BE2C (cell line): Measurements from ENCODE around the gene BHLHE23.

Experiments
- DNase-seq: peaks from one replicate; pipeline ENCODE4 v3.0.0-alpha.2; 2020
- H3K27me3 ChIP-seq: fragments of 250-450 bp; sonication (Bioruptor Pico); 2 replicates; pipeline ENCODE4 v1.5.1; 2020; ENCODE audit warnings: mild to moderate bottlenecking
- H3K36me3 ChIP-seq: fragments of 250-450 bp; sonication (Bioruptor Pico); 2 replicates; pipeline ENCODE4 v1.5.1; 2020; ENCODE audit warnings: mild to moderate bottlenecking
- H3K4me1 ChIP-seq: fragments of 250-450 bp; sonication (Bioruptor Pico); 2 replicates; pipeline ENCODE4 v1.5.1; 2020
- H3K4me3 ChIP-seq: 2 replicates; pipeline ENCODE4 v1.5.1; 2011; ENCODE audit warnings: low read depth, low read length
- H3K9me3 ChIP-seq: fragments of 250-450 bp; sonication (Bioruptor Pico); 2 replicates; pipeline ENCODE4 v1.5.1; 2020
- TF ChIP-seq, protein P1 (sequence below): IDR thresholded peaks from 2 replicates; pipeline ENCODE4 v1.5.1; 2012; ENCODE audit warnings: mild to moderate bottlenecking, low read depth, low read length

BHLHE23 gene

DNA sequence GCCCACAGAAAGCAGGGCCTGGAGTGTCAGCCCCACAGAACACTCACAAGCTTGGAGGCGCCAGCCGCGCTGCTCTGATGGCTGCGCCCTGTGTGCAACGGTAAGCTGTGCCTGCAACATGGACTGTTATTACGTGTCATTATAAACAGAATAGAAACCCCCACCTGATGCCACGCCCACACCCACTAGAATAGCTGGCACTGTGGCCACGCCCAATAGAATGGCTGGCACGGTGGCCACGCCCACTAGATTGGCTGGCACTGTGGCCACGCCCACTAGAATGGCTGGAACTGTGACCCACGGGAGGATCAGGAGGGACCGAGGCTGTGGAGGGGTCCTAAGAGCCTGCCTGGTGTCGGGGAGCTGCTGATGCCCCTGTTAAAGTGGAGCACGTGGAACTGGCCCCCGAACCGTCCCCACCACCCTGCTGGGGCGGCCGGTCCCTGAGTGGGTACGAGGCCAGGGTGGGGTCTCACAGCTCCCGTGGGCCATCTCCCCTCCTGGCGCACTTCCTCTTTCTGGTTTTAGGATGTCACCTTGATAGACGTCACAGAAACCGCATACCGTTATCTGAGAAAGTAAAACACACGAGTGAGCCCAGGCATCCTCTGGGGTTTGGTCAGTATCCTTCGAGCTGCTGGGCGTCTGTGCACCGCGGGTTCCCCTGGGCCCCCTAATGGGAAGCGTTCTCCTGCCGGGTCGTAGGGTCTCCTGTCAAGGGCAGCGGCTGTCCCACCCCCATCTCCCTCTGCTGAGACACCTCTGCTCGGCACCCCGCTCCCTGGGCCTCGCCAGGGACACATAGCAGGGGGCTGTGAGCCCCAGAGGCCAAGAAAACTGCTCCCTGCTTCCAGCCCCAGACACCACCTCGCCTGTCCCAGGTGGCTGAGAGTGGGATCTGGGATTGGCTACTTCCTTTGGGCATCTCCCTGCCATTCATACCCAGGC, 28.9 kb downstream of the BHLHE23 start:
- TF ChIP-seq, protein P1, sequence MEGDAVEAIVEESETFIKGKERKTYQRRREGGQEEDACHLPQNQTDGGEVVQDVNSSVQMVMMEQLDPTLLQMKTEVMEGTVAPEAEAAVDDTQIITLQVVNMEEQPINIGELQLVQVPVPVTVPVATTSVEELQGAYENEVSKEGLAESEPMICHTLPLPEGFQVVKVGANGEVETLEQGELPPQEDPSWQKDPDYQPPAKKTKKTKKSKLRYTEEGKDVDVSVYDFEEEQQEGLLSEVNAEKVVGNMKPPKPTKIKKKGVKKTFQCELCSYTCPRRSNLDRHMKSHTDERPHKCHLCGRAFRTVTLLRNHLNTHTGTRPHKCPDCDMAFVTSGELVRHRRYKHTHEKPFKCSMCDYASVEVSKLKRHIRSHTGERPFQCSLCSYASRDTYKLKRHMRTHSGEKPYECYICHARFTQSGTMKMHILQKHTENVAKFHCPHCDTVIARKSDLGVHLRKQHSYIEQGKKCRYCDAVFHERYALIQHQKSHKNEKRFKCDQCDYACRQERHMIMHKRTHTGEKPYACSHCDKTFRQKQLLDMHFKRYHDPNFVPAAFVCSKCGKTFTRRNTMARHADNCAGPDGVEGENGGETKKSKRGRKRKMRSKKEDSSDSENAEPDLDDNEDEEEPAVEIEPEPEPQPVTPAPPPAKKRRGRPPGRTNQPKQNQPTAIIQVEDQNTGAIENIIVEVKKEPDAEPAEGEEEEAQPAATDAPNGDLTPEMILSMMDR: no peak
- H3K27me3 ChIP-seq: peaks cover 66% of the 10 kb centered on the region
- H3K4me1 ChIP-seq: no peaks in the 10 kb centered on the region
- H3K9me3 ChIP-seq: no peaks in the 10 kb centered on the region
- H3K4me3 ChIP-seq: no peak overlapping the region
- no peak for DNase-seq
- H3K36me3 ChIP-seq: no peaks in the 10 kb centered on the region

DNA sequence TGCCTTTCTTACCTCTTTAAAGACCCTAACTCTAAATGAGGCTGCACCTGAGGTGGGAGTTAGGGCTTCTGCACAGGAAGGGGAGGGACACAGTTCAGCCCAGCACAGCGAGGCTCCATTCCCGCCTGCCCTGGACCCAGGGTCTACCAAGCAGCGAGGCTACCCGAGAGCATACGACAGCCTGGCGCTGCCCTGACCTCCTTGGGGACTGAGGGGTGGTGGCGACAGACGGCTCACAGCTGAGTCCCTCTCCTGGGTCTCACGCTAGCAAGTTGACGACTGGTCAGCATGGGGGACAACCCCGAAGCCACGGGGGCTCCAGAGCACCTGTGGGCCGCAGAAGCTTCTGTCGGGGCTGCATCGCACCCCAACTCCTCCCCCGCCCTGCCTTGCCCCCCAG, 29.9 kb downstream of the BHLHE23 start:
- Histone ChIP-seq H3K4me3 (no peak overlapping the region), H3K36me3 (no peaks in the 10 kb centered on the region), H3K9me3 (no peaks in the 10 kb centered on the region), H3K4me1 (no peaks in the 10 kb centered on the region), H3K27me3 (peaks cover 71% of the 10 kb centered on the region)
- TF ChIP-seq, protein P1: no peak
- no peak for DNase-seq

DNA sequence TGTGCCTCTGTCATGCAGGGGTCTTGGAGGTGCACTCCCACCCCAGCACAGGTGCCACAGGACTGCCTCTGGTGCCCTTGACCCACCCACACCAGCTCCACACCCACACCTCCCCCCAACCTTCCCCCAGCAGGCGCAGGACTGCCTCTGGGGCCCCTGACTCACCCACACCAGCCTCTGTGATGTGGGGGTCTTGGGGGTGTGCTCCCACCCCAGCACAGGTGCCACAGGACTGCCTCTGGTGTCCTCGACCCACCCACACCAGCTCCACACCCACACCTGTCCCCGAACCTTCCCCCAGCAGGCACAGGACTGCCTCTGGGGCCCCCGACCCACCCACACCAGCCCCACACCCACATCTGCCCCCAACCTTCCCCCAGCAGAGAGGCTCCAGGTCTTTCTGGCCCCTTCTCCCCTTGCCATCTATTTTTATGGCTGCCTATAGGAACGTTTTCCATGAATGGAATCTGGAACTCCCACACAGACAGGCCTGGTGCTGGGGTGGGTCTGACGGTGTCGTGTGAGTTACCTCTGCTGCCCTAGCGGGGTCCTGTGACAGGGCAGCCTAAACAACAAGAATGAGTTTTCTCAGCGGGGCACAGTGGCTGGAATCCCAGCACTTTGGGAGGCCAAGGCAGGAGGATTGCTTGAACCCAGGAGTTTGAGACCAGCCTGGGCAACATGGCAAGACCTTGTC, 30.8 kb downstream of the BHLHE23 start:
- Histone ChIP-seq H3K27me3 (peaks cover 70% of the 10 kb centered on the region), H3K4me1 (no peaks in the 10 kb centered on the region), H3K4me3 (no peak overlapping the region), H3K9me3 (no peaks in the 10 kb centered on the region), H3K36me3 (no peaks in the 10 kb centered on the region)
- DNase-seq: no peak
- TF ChIP-seq, protein P1: no peak

DNA sequence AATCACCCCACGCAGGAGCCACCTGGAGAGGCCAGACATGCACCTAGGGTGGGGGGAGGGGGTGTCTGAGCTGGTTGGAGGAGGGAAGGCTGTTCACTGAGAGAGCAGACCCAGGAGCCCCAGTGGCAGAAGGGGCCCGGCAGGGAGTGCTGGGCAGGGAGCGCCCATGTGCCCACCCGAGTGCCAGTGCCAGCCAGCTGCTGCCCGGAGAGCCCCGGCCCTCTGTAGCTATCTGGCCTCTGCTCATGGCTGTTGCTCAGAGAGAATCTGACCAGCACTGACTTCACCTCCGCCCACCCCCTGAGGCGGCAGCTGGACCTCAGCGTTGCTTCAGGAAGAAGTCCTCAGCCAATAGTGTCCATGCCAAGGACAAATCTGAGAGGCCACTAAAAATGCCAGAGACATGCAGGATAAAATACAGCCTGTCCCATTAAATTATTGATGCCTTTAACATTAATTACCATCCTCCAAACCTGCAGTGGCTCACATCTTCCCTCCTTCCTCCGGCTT, 31.5 kb downstream of the BHLHE23 start:
- DNase-seq: no peak
- Histone ChIP-seq H3K4me3 (no peak overlapping the region), H3K27me3 (peaks cover 64% of the 10 kb centered on the region), H3K36me3 (no peaks in the 10 kb centered on the region), H3K9me3 (no peaks in the 10 kb centered on the region), H3K4me1 (no peaks in the 10 kb centered on the region)
- TF ChIP-seq, protein P1: no peak

DNA sequence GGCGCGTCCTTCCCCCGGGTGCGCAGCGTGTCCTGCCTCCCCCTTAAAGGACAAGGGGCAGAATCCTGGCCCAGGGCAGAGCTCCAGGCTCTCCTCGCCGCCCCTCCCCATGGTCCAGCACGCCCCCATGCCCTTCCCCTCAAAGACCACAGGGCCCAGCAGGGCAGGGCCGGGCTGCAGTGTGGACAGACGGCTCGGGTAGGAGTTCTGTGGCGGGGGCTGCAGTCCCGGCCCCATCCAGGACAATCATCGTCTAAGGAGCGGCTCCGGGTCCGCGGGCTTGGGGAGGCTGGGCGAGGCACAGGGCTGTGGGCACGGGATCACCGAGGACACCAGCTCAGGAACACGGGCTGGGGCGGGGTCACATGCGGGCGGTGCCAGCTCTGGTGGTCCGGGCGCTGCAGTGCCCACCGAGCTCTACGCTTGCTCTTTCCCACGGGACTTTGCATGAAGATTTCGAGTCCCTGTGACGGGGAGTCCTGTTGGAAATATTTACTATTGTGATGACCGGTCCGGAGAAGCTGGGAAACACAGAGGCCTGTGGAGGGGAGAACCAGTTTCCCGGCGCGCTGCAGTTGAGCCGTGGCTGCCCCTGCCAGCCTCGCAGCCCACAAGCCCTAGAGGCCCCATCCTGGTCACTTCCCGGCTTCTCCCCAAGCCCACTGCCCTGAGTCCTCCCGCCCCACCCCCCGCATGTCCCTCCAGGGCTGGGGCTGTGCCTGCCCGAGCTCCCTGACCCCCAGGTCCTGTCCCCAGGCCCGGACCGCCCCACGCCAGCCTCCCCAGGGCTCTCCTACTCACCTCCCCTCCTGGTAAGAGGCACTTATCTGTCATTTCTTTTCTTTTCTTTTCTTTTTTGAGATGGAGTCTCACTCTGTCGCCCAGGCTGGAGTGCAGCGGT, 33.7 kb downstream of the BHLHE23 start:
- peak overlapping the region; percentile 37 for H3K4me3 ChIP-seq
- H3K36me3 ChIP-seq: no peaks in the 10 kb centered on the region

More for the DNA sequence above, 33.7 kb downstream of the BHLHE23 start:
- Histone ChIP-seq H3K9me3 (no peaks in the 10 kb centered on the region), H3K4me1 (no peaks in the 10 kb centered on the region; the same call in 1 of the 2 replicates), H3K27me3 (peaks cover 47% of the 10 kb centered on the region)
- no peak for DNase-seq
- TF ChIP-seq, protein P1: no peak
